Fibroblast of skin of back (primary cell): Measurements from ENCODE around the gene STARD7. TPM values are rescaled to one million over a fixed set of nuclear protein-coding genes. Genes with fewer than 3 reads are reported as not detected.
"Not testable (repeated sequence)": the region's sequence is repeated elsewhere in the genome, so short reads cannot be mapped to it uniquely, and the experiment has no call there.

Experiments used
- DNase-seq: peaks from one replicate; pipeline ENCODE4 v3.0.0-alpha.2; 2013
- polyA plus RNA-seq, 2 experiments: library from polyadenylated mRNA; unstranded; fragments of 120-200 nt; gene quantifications; one replicate each; pipeline ENCODE4 v1.2.1, GENCODE V29; 2013; ENCODE audit not compliant: insufficient read length in 2 of 2

STARD7 gene, protein sequence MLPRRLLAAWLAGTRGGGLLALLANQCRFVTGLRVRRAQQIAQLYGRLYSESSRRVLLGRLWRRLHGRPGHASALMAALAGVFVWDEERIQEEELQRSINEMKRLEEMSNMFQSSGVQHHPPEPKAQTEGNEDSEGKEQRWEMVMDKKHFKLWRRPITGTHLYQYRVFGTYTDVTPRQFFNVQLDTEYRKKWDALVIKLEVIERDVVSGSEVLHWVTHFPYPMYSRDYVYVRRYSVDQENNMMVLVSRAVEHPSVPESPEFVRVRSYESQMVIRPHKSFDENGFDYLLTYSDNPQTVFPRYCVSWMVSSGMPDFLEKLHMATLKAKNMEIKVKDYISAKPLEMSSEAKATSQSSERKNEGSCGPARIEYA
- polyA plus RNA-seq (2013, experiment 1 of 2; ENCODE audit: insufficient read length), result 67.5 TPM
- polyA plus RNA-seq (2013, experiment 2 of 2; ENCODE audit: insufficient read length), result 59.3 TPM

DNA sequence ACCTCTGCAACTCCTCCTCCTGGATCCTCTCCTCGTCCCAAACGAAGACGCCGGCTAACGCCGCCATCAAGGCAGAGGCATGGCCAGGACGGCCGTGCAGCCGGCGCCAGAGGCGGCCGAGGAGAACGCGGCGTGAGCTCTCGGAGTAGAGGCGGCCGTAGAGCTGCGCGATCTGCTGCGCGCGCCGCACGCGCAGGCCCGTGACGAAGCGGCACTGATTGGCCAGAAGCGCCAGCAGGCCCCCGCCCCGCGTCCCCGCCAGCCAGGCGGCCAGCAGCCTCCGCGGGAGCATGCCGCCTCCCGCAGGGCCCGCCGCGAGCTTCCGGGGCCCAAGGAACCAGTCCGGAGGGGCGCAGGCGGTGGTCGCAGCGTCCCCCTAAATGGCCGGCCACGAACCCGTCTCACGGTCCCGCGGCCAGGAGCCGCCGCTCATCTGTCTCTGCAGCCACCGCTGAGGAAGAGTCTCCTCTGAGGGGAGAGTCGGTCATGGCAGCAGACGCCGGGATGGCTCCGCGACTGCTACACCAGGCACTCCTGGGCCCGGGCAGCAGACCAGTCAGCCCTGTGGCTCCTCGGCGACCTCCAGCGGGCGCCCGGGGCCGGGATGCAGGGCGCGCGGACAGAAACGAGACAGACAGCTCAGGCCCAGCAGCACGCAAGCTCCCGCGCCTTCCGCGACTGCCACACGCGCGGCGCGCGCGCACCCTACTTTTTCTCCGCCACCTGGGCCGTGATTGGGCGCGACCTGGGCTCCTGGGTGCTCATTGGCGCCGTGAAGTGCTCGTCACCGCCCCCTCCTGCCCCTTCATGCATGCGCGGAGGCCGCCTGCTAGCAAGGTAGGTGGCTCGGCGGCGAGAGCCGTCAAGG is at the start of gene STARD7:
Gene STARD7 (minus strand): TSS at position 685 of the 868 bp plus-strand sequence. CDS start 393 bp downstream, at position 292.
- peak; percentile 98 for DNase-seq

DNA sequence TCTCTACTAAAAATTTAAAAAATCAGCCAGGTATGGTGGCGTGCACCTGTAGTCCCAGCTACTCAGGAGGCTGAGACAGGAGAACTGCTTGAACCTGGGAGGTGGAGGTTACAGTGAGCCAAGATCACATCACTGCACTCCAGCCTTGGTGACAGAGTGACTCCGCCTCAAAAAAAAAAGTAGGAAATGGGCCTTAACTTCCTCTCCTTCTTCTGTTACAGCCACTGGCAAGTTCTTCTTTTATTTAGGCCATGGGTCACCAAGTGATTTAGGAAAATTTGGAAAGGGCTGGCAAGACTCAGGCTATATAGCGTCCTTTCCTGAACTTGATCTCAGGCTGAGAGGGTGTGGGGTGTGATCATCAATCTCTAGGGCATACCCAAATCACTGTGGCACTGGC is 49.1 kb upstream of the STARD7 start:
- not testable (repeated sequence) for DNase-seq

DNA sequence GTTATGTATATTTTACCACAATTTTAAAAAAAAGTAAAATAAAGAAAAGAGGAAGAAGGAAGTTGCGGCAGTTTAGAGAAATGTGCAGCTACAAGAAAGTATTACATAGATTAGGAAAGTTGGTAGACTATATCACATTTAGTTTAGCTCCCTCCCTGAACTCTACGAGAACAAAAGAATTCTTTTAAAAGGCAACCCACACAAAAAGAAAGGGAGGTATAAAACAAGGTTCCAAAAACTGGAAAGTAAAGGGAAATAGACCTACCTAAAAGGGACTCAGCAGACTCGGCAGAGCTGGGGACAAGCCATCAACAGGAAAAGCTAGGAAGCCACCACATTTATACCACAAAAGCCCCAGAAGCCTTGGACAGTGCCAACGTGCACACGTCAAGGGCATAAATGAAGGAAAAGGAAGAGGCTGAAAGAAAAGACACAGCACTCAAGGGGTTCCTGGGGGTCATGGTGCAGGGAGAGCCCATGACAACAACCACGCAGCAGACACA is 48.0 kb upstream of the STARD7 start:
- no peak for DNase-seq

DNA sequence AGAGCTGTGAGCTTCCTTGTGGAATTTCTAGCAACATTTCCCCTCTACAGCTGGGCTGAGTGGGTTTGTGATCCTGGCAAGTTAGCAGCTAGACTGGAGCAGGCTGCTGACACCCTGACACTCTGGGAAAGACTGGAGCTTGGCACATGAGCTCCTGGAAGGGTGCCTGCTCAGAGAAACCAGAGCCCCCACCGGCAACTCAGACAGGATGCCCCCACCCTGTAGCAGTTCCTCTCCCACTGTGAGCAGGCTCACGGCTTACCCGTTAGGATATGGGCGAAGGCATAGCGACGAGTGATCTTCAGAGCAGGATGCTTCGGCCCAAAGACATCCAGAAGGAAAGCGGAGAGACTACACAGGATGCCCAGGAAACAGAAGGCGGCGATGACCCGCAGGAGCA is 45.9 kb upstream of the STARD7 start:
- no peak for DNase-seq

DNA sequence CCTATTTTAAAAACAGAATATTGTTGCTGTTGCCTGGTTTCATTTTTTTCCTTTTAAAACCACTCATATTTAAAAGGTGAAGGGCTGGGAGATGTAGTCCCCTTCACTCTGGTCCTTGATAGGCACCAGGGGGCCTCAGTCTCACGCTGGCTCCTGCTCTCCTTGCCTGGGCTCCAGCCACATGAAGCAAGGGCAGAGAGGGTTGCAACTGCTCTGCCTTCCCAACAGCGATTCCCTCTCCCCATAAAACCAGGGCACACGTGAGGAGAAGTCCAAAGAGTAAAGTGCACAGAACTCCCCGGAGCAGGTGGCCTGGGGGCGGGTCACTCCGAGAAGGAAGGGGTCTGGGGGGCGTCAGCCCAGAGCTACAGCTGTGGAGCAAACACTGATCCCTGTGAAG is 44.4 kb upstream of the STARD7 start:
- no peak for DNase-seq

DNA sequence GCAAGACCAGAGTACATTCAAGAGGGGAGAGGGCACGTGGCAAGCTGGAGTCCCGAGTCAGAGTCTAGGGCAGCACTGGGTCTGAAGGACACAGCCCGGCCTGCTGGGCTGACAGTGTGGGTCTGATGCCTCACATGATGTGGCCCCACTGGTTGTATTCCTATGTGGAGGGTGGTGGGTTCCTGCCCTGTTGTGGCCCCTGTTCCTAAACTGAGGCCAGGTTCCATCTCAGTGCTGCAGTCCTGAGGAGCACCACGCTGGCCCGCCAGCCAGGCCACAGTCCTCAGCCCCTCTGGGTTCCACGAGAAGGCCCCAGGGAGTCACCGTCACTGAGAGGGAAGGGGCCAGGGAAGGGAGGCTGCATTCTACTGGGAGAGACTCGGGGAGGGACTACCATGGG is 43.9 kb upstream of the STARD7 start:
- DNase-seq, result no peak

DNA sequence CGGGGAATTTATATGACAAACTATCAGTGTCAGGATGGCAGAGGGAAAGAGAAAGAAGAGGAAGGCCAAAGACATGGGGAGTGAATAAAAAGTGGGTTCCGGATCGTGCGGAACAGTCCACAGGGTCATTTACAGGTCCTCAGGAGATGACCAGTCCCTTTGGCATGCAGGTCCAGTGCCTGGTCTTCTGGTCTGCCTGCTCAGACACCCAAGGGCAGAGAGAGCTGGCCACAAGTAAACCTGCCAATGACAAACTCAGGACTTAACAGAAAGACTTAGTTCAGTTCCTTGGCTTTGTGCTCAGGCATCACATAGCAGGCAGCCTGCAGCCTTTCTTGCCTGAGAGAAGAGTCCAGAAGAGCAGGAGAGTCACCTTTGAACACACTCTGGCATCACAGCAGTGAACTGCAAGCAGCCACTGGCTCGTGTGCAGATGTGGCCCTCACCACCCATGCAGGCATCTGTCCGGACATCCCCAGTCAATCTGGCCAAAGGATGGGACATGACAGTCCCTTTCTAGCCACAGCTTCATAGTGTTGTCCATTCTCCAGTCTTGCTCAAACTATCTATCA is 43.2 kb upstream of the STARD7 start:
- peak; percentile 92 for DNase-seq

DNA sequence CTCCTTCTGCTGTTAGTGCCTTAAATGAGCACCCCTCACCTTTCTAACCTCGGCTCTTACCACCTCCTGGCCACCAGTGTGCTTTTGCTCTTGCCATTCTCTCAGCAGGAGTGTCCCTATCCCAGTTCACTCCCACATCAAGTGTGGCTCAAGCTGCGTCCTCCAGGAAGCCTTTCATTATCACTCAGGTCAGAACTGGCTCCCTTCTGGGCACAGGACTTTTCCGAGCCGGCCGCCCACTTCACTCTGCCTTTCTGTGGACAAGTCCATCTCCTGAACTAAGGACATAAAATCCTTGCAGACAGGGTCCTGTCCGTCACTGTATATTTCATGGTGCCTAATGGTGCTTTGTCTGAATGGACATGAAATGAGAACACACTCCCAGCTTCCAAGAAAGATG is 41.6 kb upstream of the STARD7 start:
- DNase-seq, result no peak

DNA sequence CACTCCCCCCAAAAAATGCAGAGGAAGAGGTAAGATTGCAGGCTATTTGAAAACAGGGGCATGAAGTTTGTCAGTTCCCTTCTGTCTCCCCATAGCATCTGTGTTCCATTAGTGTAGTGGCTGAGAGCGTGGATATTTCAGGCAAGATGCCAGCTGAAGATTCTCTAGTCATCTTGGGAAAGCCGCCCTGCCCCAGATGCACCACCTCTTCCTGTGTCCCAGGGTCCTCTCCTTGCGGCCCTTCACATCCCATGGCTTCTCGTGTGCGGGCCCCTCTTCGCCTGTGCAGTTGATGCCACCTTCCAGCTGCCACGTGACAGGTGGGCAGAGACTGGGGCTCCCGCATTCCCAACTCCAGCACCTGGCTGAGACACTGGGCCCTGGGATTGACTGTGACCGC is 41.0 kb upstream of the STARD7 start:
- DNase-seq, result peak; percentile 84

DNA sequence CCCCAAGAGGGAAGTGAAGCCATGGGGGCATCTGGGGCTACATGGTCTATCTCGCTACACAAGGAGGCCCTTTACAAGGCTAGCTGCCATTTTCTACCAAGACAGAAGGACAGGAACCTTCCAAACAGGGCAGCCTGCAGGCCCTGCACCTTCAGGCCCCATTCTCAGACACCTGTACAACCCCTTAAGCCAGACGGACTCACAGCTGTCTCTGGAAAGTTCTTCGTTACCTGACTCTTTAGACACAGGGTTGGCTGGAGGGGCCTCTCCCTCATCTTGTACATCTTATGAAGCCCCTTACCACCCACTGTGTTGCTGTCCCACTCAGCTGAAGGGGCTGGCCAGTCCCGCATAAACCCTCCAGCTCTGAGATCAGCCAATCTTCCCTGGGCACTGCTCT is 40.0 kb upstream of the STARD7 start:
- no peak for DNase-seq

DNA sequence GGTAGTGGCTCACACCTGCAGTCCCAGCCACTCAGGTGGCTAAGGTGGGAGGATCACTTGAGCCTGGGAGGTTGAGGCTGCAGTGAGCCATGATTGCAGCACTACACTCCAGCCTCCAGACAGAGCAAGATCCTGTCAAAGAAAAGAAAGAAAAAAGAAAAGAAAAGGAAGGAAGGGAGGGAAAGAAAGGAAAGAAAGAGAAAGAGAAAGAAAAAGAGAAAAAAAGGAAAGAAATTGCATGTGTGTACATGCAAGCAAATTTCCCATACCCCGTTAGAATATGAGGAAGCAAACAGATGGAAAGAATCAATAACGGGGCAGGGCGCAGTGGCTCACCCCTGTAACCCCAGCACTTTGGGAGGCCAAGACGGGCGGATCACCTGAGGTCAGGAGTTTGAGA is 39.3 kb upstream of the STARD7 start:
- no peak for DNase-seq

DNA sequence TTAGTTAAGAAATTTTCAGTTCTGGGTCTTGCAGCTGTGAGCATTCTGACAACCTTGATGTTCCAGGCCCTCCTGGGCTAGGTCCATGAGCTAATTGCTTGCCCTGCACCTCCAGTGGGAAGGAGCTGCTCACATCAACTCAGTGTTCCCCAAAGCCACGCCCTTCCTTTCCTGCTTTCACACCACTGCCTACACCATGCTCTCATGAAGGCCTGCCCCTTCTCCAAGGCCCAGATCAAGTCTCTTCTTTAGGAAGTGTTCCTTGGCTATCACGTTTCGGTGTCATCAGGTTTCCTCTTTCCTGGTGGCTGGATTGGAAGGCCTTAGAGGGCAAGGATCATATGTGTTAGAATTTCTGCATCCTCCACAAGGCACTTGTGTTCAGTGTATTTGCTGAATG is 38.4 kb upstream of the STARD7 start:
- no peak for DNase-seq

DNA sequence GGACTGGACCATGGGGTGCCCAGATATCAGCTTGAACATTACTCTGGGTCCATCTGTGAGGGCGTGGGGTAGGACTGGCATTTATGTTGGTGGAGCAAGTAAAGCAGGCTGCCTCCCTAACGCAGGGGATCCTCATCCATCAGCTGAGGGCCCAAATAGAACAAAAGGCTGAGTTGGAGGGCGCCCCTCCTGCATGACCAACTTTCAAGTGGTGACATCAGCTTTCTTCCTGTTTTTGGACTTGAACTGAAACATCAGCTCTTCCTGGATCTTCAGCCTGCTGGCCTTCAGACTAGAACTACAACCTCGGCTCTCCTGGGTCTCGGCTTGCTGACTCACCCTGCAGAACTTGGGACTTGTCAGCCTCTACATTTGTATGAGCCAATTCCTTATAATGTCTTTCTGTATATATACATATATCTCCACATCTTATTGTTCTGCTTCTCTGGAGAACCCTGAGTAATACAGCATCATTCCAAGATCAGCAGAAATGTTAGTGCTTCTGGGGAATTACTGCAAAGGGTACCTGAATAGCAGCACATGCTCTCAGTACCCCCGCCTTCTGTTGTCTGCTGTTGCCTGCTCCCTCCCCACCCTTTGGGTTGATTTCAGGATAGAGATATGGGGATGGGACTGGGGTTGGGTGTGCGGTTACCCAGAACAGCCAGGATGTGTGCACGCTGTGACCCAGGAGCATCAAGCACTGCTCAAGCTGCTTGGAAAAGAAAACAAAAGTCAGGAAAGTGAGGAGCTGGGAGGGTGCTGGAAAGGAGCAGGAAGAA is 37.2 kb upstream of the STARD7 start:
- peak; percentile 63 for DNase-seq

DNA sequence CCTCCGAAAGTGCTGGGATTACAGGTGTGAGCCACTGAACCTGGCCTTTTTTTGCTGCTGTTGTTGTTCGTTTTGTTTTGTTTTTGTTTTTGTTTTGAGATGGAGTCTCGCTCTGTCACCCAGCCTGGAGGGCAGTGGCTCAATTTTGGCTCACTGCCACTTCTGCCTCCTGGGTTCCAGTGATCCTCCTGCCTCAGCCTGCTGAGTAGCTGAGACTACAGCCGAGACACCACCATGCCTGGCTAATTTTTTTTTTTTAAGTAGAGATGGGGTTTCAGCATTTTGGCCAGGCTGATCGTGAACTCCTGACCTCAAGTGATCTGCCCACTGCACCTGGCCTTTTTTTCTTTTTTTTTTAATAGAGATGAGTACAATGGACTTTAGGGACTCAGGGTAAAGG is 35.2 kb upstream of the STARD7 start:
- no peak for DNase-seq

DNA sequence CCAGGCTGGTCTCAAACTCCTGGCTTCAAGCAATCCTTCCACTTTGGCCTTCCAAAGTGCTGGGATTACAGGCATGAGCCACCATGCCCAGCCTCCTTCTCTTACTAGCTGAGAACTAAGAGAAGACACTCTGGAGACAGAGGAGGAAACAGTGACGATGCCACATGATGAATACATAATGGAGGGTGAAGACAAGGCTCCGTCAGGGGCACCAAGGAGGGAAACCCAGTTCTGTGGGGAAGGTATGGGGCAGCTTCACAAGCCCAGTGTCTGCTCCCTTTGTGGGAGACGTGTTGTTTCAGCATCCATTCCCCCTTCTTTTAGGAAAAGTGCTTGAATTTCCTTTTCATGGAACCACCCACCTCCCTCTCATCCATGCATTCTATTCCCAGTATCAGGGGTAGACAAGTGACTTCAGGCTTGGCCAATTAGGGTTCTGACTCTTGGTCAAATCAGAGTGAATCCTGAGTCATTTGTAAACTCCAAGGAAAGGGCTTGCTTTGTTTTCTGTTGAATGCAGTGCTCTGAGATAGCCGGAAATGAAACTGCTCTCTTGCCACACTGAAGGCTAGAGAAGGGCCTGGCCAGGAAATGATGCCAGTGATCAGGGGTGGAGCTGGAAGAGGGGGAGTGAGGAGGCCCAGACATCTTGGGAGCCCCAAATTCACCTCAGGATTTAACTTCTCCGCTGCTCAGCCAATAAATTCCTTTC is 33.4 kb upstream of the STARD7 start:
- peak; percentile 34 for DNase-seq

DNA sequence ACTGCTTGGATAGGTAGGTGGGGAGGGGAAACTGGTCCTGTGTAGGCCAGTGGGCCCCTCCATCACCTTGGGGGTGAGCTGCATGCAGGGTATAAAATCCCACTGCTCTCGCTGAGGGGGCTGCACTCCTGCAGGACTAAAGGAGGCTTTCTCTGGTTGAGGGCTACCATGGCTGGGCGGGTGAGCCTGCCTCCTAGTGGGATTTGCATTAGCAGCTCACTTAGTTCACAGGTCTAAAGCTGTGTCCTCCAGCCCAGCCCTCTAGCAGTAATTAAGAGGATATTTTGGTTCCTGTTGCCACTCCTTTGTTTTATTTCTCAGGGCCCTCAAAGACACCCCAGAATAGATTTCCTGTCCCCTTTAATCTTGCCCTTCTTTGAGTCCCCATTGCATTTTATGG is 32.6 kb upstream of the STARD7 start:
- DNase-seq, result no peak

DNA sequence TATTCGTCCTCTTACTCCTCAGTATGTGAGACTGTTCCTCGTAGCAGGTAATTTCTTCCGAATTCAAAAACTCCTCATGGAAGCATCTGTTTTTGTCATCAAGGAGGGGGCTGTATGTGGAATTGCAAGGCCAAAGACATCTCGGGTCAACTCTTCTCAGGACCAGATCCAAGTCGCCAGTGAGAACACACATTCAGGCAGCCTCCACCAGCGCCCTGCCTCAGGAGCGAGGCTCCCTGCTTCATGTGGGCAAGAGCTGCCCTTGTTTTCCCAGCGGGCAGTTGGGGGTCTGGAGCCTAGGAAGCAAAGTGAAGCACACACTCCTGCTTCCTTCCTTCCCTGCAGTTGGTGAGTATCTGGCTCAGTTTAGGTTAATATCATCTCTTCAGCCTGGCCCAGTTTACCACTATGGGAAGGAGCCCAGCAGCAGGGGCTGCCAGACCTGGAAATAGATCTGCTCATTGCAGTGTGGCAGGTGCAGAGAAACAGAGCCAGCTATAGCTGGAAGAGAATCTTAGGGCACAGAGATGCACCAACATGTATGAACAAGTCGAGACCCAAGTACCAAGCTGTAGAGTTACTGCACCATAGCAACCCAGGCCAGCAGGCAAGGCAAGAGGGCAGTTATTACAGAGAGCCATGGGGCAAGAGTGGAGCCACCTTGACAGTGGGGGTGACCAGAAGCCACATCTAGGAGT is 31.9 kb upstream of the STARD7 start:
- DNase-seq, result no peak

DNA sequence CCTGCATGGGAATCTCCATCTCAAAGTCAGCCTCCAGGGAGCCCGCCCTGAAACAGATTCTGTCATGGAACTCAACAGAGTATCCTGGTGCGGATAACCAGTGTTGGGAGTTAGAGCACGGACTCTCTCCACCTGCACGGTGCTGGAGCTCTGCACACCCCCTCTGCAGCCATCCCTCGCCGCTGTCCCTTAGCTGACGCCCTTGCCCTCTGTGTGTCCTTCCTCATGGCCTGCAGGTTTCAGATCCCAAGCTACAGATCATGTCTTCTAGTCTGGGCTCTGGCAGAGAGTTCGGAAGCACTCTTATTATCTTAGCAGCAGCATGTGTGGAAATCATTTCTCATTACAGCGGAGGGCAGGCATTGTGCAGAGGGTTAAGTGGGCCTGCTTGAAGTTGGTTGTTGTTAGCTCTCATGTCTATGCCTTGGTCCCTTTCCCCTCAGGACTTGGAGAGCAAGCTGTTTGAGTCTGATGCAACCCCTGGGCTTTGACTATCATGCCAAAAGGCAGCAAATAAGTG is 31.2 kb upstream of the STARD7 start:
- no peak for DNase-seq

DNA sequence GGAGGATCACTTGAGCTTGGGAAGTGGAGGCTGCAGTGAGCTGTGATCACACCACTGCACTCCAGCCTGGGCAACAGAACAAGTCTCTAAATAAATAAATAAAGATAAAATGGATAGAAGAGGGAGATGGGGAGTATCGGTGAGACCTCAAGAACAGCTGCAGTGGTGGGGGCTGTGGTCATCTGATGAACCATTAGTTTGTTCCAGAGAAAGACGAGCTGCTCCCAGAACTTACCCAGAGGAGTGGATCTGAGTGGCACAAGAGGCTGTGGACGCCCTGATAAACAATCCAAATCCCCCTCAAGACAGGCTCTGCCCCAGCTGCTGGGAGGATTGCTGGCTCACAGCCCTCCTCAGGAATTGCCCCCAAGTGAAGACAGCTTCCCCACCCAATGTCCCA is 30.5 kb upstream of the STARD7 start:
- no peak for DNase-seq

DNA sequence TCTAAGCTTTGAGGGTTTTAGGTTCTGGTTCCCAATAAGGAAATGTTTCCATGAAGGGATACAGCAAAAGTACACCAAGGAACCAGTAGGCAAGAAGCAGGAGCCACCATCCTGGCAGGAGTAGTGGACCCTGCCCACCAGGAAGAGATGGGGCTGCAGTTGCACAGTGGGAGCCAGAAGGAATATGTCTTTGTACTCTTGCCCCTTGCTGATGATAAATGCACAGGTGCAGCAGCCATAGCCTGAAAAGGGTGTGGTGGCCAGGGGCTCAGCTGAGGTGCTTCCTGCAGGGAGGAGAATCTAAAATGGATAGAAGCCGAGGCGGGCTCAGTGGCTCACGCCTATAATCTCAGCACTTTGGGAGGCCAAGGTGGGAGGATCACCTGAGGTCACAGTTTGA is 29.6 kb upstream of the STARD7 start:
- DNase-seq, result no peak

DNA sequence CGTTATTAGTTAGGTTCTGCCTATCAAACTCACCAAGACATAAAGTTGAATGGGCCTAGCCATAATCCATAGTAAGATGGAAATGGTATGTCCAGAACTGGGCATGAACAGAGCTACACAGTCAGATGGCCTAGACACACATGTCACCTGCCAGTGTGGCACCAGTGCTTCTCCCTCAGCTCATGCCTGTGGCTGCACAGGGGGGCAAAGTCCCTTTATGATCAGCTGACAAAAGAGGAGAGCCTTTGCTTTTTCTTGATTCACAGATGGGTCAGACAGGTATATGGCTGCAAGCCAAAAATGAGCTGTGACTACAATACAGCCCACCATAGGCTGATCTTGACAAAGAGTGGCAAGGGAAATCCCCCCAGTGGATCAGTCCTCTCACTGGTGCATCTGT is 28.3 kb upstream of the STARD7 start:
- no peak for DNase-seq
